ENCODE data around the gene HOMER2.
A peak's percentile ranks its signal among the peaks of the same experiment; 100 is the strongest.

Gene HOMER2

DNA sequence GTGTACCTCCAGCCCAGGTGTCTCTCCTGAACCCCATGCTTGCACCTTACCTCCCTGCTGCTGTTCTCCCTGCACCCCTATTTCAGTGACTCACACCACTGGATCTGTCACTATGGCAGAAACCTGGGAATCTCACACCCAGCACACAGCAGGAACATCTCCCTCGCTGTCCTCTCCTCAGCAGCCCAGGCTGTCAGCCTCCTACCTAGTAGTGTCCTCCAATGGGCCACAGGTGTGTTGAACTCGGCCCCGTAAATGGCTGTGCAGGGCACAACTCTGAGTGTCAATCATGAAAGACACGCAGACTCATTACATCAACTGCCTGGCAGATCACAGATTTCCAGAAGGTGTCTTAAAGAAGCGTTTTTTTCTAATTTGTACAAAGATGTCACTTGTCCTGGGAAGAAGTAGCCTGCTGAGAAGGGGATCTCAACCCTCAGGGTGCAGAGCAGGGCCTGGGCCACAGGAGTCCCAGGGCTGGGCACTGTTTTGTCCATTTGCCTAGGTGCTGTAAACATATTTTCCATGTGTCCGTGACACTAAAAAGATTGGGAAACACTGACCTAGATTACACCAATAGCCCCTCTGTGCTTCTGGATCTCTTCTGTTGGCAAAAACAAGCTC lies 33.8 kb downstream of the HOMER2 start:
- peak overlapping the region; percentile 100 for H3K27ac ChIP-seq
- TF ChIP-seq ZFX (IDR thresholded peaks at IDR 0.05): peak; percentile 44; the same call in 1 of the 2 replicates
- TF ChIP-seq, protein P1, sequence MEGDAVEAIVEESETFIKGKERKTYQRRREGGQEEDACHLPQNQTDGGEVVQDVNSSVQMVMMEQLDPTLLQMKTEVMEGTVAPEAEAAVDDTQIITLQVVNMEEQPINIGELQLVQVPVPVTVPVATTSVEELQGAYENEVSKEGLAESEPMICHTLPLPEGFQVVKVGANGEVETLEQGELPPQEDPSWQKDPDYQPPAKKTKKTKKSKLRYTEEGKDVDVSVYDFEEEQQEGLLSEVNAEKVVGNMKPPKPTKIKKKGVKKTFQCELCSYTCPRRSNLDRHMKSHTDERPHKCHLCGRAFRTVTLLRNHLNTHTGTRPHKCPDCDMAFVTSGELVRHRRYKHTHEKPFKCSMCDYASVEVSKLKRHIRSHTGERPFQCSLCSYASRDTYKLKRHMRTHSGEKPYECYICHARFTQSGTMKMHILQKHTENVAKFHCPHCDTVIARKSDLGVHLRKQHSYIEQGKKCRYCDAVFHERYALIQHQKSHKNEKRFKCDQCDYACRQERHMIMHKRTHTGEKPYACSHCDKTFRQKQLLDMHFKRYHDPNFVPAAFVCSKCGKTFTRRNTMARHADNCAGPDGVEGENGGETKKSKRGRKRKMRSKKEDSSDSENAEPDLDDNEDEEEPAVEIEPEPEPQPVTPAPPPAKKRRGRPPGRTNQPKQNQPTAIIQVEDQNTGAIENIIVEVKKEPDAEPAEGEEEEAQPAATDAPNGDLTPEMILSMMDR (conservative IDR thresholded peaks at IDR 0.05): no peak

DNA sequence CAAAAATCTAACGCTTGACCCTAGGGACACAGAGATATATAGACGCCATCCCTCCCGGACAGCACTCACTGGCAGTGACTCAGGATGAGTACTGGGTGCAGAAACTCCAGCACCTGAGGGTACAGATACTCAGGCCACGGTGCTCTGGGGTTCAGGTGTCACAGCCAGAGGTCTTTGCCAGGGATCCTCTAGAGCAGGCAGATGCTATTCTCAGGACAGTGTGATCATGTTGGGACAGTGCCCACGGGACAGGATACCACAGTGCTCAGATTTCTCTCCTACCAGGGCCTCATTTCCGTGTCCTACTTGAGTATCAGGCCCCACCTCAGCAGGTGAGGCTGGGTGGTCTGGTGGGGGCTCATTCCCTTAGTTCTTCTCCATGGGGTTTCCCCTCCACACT lies 34.4 kb downstream of the HOMER2 start:
- H3K27ac ChIP-seq: peak overlapping the region; percentile 100

DNA sequence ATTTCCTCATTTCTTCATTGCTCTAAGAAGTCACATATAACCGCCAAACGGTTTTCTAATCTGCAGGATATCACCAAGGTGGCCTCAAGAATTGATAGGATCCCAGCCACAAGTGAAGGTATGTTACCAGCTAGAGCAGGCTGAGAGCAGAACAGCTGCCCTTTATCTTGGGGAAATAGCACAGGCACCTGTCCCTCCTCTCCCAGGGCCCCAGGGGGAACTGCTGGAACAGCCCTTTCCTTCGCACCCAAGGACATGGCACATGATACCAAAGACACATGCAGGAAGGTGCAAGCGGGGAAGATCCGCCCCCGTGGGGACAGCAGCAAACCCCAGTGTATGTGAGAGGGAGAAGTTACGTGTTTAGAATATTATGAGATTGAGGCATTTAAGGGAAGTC lies 35.3 kb downstream of the HOMER2 start:
- H3K27ac ChIP-seq: peak overlapping the region; percentile 100

More for the DNA sequence above, 34.4 kb downstream of the HOMER2 start:
- no peak for TF ChIP-seq ZFX (IDR thresholded peaks at IDR 0.05)
- TF ChIP-seq, protein P1 (conservative IDR thresholded peaks at IDR 0.05): no peak

DNA sequence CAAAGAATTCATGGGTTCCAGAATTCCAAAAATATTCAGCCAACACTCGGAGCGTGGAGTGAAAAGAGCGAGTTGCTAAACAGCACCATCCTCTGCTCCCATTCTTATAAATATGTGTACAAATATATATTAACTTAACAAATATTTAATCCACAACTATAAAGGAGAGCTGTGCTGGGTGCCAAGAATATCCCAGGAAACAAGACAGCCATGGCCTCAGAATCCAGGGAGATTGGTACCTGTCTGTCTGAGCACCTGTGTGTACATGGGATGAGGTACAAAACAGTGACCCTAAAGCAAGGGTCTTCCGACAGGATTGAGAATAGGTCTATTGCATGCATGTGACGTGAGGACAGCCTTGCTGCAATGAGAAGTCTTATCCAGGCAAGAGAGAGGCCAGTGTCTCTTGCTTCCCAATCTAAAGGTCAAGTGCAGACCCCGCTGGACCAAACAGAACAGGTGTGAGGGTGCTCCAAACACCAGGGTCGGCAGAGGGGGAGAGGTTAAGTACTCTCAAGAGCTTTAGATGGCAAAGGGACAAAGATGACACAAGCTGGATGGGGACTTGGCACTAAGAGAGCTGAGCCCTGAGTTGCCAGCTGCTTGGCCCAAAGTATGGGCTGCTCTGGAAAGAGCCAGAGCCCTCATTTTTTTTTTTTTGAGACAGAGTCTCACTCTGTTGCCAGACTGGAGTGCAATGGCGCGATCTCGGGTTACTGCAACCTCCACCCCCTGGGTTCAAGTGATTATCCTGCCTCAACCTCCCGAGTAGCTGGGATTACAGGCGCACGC lies 36.2 kb downstream of the HOMER2 start:
- no peak for TF ChIP-seq ZFX (IDR thresholded peaks at IDR 0.05)
- TF ChIP-seq, protein P1 (conservative IDR thresholded peaks at IDR 0.05): no peak
- peak overlapping the region; percentile 100 for H3K27ac ChIP-seq

More for the DNA sequence above, 35.3 kb downstream of the HOMER2 start:
- TF ChIP-seq, protein P1 (conservative IDR thresholded peaks at IDR 0.05): no peak
- no peak for TF ChIP-seq ZFX (IDR thresholded peaks at IDR 0.05)

DNA sequence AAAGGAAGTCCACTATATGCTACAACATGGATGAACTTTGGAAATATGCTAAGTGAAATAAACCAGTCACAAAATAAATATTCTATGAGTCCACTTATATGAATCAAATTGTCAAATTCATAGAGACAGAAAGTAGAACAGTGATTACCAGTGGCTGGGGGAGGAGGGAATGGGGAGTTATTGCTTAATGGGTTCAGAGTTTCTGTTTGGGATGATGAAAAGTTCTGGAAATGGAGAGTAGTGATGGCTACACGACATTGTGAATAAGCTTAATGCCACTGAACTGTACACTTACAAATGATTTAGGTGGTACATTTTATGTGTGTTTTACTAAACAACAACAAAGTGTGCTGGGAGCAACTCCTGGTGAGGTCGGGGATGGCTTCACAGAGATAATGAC lies 38.1 kb downstream of the HOMER2 start:
- no peak for TF ChIP-seq ZFX (IDR thresholded peaks at IDR 0.05)
- TF ChIP-seq, protein P1 (conservative IDR thresholded peaks at IDR 0.05): no peak
- peak overlapping the region; percentile 100 for H3K27ac ChIP-seq

DNA sequence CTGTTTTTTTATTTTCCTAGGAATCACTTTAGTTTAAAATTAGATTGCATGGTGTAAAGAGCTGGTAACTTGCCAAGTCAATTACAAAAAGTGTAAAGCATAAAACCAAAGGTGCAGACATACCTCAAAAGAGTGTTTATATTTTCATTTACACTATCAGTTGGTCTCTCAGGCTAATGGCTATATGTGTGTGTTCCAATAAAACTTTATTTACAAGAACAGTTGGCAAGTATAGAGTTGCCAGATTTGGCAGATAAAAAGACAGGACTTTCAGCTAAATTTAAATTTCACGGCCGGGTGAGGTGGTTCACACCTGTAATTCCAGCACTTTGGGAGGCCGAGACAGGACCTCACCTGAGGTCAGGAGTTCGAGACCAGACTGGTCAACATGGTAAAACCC lies 41.1 kb downstream of the HOMER2 start:
- TF ChIP-seq, protein P1 (conservative IDR thresholded peaks at IDR 0.05): no peak
- TF ChIP-seq ZFX (IDR thresholded peaks at IDR 0.05): no peak
- H3K27ac ChIP-seq: no peak overlapping the region

DNA sequence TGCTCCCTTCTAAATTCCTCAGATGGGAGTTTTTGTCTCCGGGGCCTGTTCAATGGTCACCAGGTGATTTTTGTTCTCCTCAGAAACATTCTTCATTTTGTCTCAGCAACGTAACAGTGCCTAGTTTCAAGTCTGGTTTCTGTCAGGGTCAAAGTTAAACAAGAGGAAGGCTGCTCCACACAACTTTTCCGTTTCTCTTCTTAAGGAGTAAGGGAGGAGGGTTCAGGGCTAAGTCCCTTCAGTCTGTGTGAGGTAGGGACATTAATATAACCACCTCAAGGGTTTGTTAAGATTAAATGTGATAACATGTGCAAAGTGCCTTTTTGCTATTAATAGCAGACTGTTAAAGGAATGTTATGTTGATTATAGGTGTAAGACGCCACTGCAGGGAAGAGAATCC lies 41.8 kb downstream of the HOMER2 start:
- TF ChIP-seq ZFX (IDR thresholded peaks at IDR 0.05): no peak
- TF ChIP-seq, protein P1 (conservative IDR thresholded peaks at IDR 0.05): no peak
- no peak overlapping the region for H3K27ac ChIP-seq

Data from C4-2B (cell line).